Measurements from ENCODE around the gene DMAP1. TPM values are rescaled to one million over a fixed set of nuclear protein-coding genes. Genes with fewer than 3 reads are reported as not detected.

DMAP1 gene
- 35.4 and 56.8 TPM in 2 replicates for total RNA-seq (2014; rRNA removed; shearing (Covaris generic))
- 53.0 and 55.9 TPM in 2 replicates for total RNA-seq (2022)
- percentile 76 among the genes with signal in this experiment for Bru-seq, nascent RNA
- BruChase-seq, experiment 1, labeled RNA remaining after a 6-hour chase: percentile 85 among the genes with signal in this experiment
- BruChase-seq, experiment 2, labeled RNA remaining after a 2-hour chase: percentile 90 among the genes with signal in this experiment
- long read RNA-seq, full-length matches to known transcripts: 47 of 77 reads
- long read RNA-seq, partial matches to known transcripts: 4 of 77 reads
- long read RNA-seq, other reads (novel, unspliced or antisense): 26 of 77 reads

GRCh38 chr1:44213222-44214112 is at the start of gene DMAP1:
Gene DMAP1, plus strand, starts transcription at chr1:44213471. Its CDS starts 283 bp downstream, at chr1:44213754.
- no TSS peak for BruUV-seq (replicated peaks)

GRCh38 chr1:44168520-44169098 is 44.7 kb upstream of the DMAP1 start:
- Histone ChIP-seq H3K27ac (ENCODE audit: low read depth, low read length, poor library complexity, severe bottlenecking) (no peak overlapping the region), H3K9me2 (ENCODE audit: insufficient read depth, low read length) (no peaks in the 10 kb centered on the region), H3K4me3 (ENCODE audit: low read depth, low read length, poor library complexity, severe bottlenecking) (no peak overlapping the region), H3K9me3 (ENCODE audit: low read length) (0 out of 2 replicates have a peak, but pooled peaks cover 3% of the 10 kb centered on the region), H2AFZ (ENCODE audit: low read length) (no peak overlapping the region), H4K20me1 (ENCODE audit: insufficient read depth, low read length) (no peaks in the 10 kb centered on the region), H3K4me2 (ENCODE audit: low read length) (no peak overlapping the region), H3K4me1 (ENCODE audit: insufficient read depth, low read length, poor library complexity, severe bottlenecking) (no peaks in the 10 kb centered on the region), H3K79me2 (ENCODE audit: insufficient read depth, low read depth, low read length) (no peaks in the 10 kb centered on the region), H3K36me3 (ENCODE audit: insufficient read depth, low read length) (no peaks in the 10 kb centered on the region)
- BruUV-seq (replicated peaks): no TSS peak
- intact Hi-C loops (cut with micrococcal nuclease; ENCODE audit: unreplicated experiment): no loop called here
- POLR2A ChIA-PET: no interaction called here
- TF ChIP-seq EZH2phosphoT487 (IDR thresholded peaks at IDR 0.05; ENCODE audit: borderline replicate concordance, low read depth, low read length): no peak
- TF ChIP-seq CTCF (conservative IDR thresholded peaks at IDR 0.05; ENCODE audit: low read length): peak; percentile 34; the same call in 1 of the 2 replicates
- DNase-seq (ENCODE audit: low spot score): no peak
- CTCF ChIA-PET (ENCODE audit: unreplicated experiment): no interaction called here

More at GRCh38 chr1:44213222-44214112, at the start of gene DMAP1:
- peak; percentile 92 for DNase-seq (ENCODE audit: low spot score)
- peaks cover 29% of the 10 kb centered on the region for H3K36me3 ChIP-seq (ENCODE audit: insufficient read depth, low read length)
- H2AFZ ChIP-seq (ENCODE audit: low read length): peak within 1 kb of the TSS; percentile 95
- TF ChIP-seq CTCF (conservative IDR thresholded peaks at IDR 0.05; ENCODE audit: low read length) (no peak), EZH2phosphoT487 (IDR thresholded peaks at IDR 0.05; ENCODE audit: borderline replicate concordance, low read depth, low read length) (no peak)
- no peaks in the 10 kb centered on the region for H4K20me1 ChIP-seq (ENCODE audit: insufficient read depth, low read length)
- peaks cover 9% of the 10 kb centered on the region; the same call in 1 of the 2 replicates for H3K79me2 ChIP-seq (ENCODE audit: insufficient read depth, low read depth, low read length)
- peak within 1 kb of the TSS; percentile 88 for H3K4me3 ChIP-seq (ENCODE audit: low read depth, low read length, poor library complexity, severe bottlenecking)
- POLR2A ChIA-PET: interaction anchor here (1.0 to 1.2 kb wide), 2 partner anchors 11 to 12 kb away, joined by 3 read pairs; no protein-coding TSS in a partner anchor
- intact Hi-C loops (cut with micrococcal nuclease; ENCODE audit: unreplicated experiment): no loop called here
- H3K27ac ChIP-seq (ENCODE audit: low read depth, low read length, poor library complexity, severe bottlenecking): peak within 1 kb of the TSS; percentile 47
- CTCF ChIA-PET (ENCODE audit: unreplicated experiment): no interaction called here
- peak within 1 kb of the TSS; percentile 90 for H3K4me2 ChIP-seq (ENCODE audit: low read length)
- H3K9me3 ChIP-seq (ENCODE audit: low read length): no peaks in the 10 kb centered on the region
- peaks cover 14% of the 10 kb centered on the region for H3K4me1 ChIP-seq (ENCODE audit: insufficient read depth, low read length, poor library complexity, severe bottlenecking)
- H3K9me2 ChIP-seq (ENCODE audit: insufficient read depth, low read length): no peaks in the 10 kb centered on the region
